GM12891 (cell line): ENCODE measurements around the gene LLGL1.

Experiments
- DNase-seq: peaks from one replicate; pipeline ENCODE4 v3.0.0; 2011; ENCODE audit warnings: low spot score; ENCODE audit not compliant: insufficient read length
- FAIRE-seq: peaks from 2 replicates; lab custom pipeline; 2011; peaks lifted over from hg19 to GRCh38; lab: Jason Lieb, UNC
- PAX5 ChIP-seq: IDR thresholded peaks from 2 replicates; pipeline ENCODE4 v1.6.1; 2011; ENCODE audit warnings: low read length, moderate library complexity, mild to moderate bottlenecking; ENCODE audit not compliant: insufficient read depth, severe bottlenecking
- POLR2A ChIP-seq: IDR thresholded peaks from 2 replicates; pipeline ENCODE4 v1.6.1; 2011; ENCODE audit warnings: low read depth, low read length, control low read depth
- POLR2AphosphoS5 ChIP-seq: IDR thresholded peaks from 2 replicates; pipeline ENCODE4 v1.6.1; 2011; ENCODE audit warnings: low read depth, low read length, control low read depth
- POU2F2 ChIP-seq: IDR thresholded peaks from 2 replicates; pipeline ENCODE4 v1.6.1; 2011; ENCODE audit warnings: low read depth, mild to moderate bottlenecking, control low read depth, low read length, moderate library complexity
- SPI1 ChIP-seq: IDR thresholded peaks from 2 replicates; pipeline ENCODE4 v1.6.1; 2011; ENCODE audit warnings: low read depth, low read length, control low read depth
- TAF1 ChIP-seq: IDR thresholded peaks from 2 replicates; pipeline ENCODE4 v1.6.1; 2011; ENCODE audit warnings: low read depth, low read length, control low read depth

Gene LLGL1

DNA sequence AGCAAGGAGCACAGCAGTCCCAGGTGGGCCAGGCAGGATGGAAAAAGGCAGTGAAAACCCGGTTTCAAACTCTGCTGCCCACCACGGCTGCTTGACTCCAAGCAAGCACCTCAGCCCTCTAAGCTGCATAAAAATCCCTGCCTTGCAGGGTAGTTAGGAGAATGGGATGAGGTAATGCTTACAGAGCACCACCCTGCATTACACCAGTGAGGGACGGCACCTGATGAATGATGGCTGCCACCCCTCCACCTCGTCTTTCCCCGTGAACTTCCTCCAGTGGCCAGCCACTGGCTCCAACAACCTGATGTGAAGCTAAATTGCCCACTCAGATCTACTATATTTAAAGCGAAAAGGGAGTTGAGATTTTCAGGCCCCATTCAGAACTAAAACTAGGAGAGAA, 56.4 kb downstream of the LLGL1 start:
- FAIRE-seq, result no peak
- TF ChIP-seq PAX5, result no peak
- no peak for DNase-seq

DNA sequence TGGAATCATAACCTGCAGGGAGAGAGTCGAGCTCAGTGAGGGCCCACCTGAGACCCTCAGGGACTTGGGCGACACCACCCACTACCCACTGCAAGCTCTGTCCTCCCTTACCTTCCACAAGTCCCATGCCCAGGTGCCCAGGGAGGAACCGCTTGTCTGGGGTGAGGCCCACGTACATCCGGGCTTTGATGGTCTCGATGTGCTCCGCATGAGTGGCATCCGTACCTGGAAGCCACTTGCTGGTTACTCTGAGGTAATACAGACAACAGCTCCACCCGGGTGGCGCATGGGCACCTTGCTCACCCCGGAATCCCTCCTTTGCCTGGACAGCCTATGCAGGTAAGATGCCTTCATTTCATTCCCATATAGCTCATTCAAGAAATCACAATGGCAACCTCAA, 59.9 kb downstream of the LLGL1 start:
- no peak for TF ChIP-seq TAF1
- TF ChIP-seq PAX5, result no peak
- no peak for TF ChIP-seq POU2F2
- no peak for TF ChIP-seq SPI1
- TF ChIP-seq POLR2AphosphoS5, result no peak
- TF ChIP-seq POLR2A, result no peak
- no peak for FAIRE-seq
- no peak for DNase-seq

DNA sequence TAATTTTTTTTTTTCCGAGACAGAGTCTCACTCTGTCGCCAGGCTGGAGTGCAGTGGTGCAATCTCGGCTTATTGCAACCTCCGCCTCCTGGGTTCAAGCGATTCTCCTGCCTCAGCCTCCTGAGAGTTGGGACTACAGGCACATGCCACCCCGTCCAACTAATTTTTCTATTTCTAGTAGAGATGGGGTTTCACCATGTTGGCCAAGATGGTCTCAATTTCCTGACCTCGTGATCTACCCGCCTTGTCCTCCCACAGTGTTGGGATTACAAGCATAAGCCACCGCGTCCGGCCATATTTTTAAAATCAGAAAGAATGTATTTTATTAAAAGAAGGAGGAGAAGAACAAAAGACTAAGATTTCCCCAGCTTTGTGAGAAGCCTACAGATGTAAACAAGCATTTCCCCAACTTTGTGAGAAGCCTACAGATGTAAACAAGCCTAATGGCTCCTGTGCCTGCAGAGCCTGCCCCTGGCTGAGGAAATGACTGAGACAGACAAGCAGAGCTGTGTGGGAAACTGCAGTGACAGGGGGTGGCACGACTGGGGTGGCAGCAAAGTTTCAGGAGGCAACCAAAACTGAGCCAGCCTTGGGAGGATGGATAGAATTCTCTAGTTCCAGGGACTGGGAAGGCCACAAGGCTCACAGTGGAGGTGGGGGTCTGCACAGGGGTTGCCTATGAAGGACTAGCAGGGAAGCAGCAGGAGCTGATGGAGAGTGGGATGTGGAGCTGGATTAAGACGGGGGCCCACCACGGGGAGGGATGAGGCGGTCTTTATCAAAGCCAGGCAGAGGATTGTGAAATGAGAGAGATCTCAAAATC, 66.5 kb downstream of the LLGL1 start:
- TF ChIP-seq POLR2AphosphoS5, result no peak
- no peak for TF ChIP-seq POLR2A
- TF ChIP-seq PAX5, result no peak
- TF ChIP-seq TAF1, result no peak
- no peak for TF ChIP-seq SPI1
- FAIRE-seq (no peak), DNase-seq (no peak)
